GM12864 (cell line): ENCODE results near the gene CFAP119.

ENCODE experiments used
- DNase-seq: peaks from one replicate; pipeline ENCODE4 v3.0.0-alpha.2; 2011; ENCODE audit warnings: low read depth
- H3K4me3 ChIP-seq: 2 replicates; pipeline ENCODE4 v1.5.1; 2011; ENCODE audit warnings: mild to moderate bottlenecking, low read depth, low read length, control low read depth
- TF ChIP-seq, protein P1 (sequence below): IDR thresholded peaks from 2 replicates; pipeline ENCODE4 v1.5.1; 2011; ENCODE audit warnings: low read depth, mild to moderate bottlenecking, moderate library complexity, low read length, control low read depth, inconsistent platforms; ENCODE audit errors: missing control alignments

CFAP119 gene

DNA sequence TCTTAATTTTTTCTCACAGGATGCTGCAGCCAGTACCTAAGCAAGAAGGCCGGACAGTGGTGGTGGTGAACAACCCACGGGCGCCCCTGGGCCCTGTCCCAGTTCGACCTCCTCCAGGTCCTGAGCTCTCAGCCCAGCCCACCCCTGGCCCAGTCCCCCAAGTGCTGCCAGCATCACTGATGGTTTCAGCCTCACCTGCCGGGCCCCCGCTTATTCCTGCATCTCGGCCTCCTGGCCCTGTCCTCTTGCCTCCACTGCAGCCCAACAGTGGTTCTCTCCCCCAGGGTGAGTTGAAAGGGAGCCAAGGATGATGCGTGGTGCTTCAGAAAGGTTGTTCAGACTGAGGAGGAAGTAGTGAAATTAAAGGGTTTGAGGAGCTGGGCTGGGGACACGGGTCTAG lies 41.2 kb downstream of the CFAP119 start:
- no peak for DNase-seq
- TF ChIP-seq, protein P1, sequence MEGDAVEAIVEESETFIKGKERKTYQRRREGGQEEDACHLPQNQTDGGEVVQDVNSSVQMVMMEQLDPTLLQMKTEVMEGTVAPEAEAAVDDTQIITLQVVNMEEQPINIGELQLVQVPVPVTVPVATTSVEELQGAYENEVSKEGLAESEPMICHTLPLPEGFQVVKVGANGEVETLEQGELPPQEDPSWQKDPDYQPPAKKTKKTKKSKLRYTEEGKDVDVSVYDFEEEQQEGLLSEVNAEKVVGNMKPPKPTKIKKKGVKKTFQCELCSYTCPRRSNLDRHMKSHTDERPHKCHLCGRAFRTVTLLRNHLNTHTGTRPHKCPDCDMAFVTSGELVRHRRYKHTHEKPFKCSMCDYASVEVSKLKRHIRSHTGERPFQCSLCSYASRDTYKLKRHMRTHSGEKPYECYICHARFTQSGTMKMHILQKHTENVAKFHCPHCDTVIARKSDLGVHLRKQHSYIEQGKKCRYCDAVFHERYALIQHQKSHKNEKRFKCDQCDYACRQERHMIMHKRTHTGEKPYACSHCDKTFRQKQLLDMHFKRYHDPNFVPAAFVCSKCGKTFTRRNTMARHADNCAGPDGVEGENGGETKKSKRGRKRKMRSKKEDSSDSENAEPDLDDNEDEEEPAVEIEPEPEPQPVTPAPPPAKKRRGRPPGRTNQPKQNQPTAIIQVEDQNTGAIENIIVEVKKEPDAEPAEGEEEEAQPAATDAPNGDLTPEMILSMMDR = no peak
- no peak overlapping the region for H3K4me3 ChIP-seq

DNA sequence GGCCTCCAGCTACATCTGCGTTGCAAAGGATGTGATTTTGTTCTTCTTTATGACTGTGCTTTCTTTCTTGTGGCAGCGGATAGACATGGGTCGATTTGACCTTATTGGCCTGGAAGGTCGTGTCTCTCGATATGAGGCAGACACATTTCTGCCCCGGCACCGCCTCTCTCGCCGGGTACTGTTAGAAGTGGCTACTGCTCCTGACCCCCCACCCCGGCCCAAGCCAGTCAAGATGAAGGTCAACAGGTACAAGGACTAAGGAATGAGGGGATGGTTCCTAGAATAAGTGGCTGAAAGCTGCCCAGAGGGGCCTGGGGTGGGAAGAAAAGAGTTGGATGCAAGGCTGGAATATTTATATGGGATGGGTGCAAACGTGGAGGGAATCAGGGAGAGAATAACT lies 41.8 kb downstream of the CFAP119 start:
- TF ChIP-seq, protein P1 = no peak
- no peak overlapping the region for H3K4me3 ChIP-seq
- no peak for DNase-seq

DNA sequence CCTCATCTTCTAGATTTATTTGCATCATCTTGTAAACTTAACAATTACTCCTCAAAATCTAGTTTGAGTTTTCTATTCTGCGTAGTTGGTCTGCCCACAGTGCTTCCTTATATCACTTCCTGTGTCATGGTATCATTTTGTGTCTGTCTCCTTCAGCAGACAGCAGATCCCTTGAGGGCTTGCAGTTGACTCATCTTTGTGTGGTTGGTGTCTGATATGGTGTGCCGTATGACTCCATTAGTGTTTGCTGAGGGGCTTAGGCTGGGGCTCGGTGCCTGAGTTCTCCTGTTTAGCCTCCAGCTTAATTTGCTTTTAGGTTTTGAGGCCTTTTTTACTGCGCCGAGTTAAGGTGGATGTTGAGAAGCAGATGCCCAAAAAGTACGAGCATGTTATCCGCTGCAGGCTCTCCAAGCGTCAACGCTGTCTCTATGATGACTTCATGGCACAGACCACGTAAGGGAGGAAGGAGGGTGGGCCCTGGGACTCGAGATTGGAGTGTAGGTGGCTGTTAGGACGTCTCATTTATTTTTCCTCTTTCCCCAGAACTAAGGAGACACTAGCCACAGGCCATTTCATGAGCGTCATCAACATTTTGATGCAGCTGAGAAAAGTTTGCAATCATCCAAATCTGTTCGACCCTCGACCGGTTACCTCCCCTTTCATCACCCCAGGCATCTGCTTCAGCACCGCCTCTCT lies 46.0 kb downstream of the CFAP119 start:
- no peak for DNase-seq
- TF ChIP-seq, protein P1 = no peak
- no peak overlapping the region for H3K4me3 ChIP-seq

DNA sequence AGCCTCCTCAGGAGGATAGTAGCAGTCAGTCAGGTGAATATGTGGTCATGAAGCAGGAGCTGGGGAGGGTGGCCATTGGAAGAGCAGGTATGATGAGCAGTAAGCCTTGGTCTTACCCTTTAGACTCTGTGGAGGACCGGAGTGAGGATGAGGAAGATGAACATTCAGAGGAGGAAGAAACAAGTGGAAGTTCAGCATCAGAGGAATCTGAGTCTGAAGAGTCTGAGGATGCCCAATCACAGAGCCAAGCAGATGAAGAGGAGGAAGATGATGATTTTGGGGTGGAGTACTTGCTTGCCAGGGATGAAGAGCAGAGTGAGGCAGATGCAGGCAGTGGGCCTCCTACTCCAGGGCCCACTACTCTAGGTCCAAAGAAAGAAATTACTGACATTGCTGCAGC lies 50.1 kb downstream of the CFAP119 start:
- H3K4me3 ChIP-seq = no peak overlapping the region
- TF ChIP-seq, protein P1 = no peak
- no peak for DNase-seq

DNA sequence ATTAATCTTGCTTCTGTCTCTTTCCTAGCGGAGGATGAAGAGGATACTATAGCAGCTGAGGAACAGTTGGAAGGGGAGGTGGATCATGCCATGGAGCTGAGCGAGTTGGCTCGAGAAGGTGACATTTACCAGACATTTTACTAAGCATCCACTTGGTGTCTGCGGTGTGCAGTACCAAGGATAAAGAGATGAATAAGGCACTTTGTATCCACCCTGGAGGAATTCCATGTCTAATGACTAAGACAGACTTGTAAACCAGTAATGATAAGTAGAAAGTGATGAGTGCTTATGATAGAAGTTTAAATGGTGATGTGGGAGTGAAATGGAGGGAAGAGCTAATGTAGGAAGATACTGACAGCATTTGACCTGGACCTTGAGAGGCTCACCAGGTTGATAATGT lies 50.9 kb downstream of the CFAP119 start:
- TF ChIP-seq, protein P1 = no peak
- no peak for DNase-seq

More for the DNA sequence above, 50.9 kb downstream of the CFAP119 start:
- no peak overlapping the region for H3K4me3 ChIP-seq
